HG02840 (cell line): Measurements from ENCODE around the gene KCNAB1.
A peak's percentile ranks its signal among the peaks of the same experiment; 100 is the strongest.
"Not testable (repeated sequence)": the region's sequence is repeated elsewhere in the genome, so short reads cannot be mapped to it uniquely, and the experiment has no call there.

Experiments used
- ATAC-seq: cut with Tn5 transposase; IDR thresholded peaks from one replicate; pipeline ENCODE4 v1.9.1; 2021; ENCODE audit warnings: mild to moderate bottlenecking, moderate library complexity, moderate number of reproducible peaks; ENCODE audit not compliant: unreplicated experiment, low FRiP score

KCNAB1 gene

GRCh38 chr3:156135921-156136638 lies 15.7 kb downstream of the KCNAB1 start:
- ATAC-seq, result no peak

GRCh38 chr3:156137397-156137796 lies 17.0 kb downstream of the KCNAB1 start:
- not testable (repeated sequence) for ATAC-seq

- ATAC-seq, result no peak
Measured at GRCh38 chr3:156140001-156140595, 19.7 kb downstream of the KCNAB1 start.

- ATAC-seq, result no peak
Measured at GRCh38 chr3:156142702-156143101, 22.3 kb downstream of the KCNAB1 start.

- ATAC-seq, result no peak
Measured at GRCh38 chr3:156143136-156143535, 22.8 kb downstream of the KCNAB1 start.

- ATAC-seq, result no peak
Measured at GRCh38 chr3:156144060-156144459, 23.7 kb downstream of the KCNAB1 start.

- ATAC-seq, result no peak
Measured at GRCh38 chr3:156145866-156146265, 25.5 kb downstream of the KCNAB1 start.

- ATAC-seq, result no peak
Measured at GRCh38 chr3:156148345-156148945, 28.1 kb downstream of the KCNAB1 start.

- no peak for ATAC-seq
Measured at GRCh38 chr3:156148946-156149381, 28.6 kb downstream of the KCNAB1 start.

GRCh38 chr3:156149876-156150275 lies 29.5 kb downstream of the KCNAB1 start:
- no peak for ATAC-seq

GRCh38 chr3:156150434-156151066 lies 30.2 kb downstream of the KCNAB1 start:
- no peak for ATAC-seq

GRCh38 chr3:156151824-156152428 lies 31.5 kb downstream of the KCNAB1 start:
- ATAC-seq, result no peak

- no peak for ATAC-seq
Measured at GRCh38 chr3:156158656-156159295, 38.4 kb downstream of the KCNAB1 start.

- ATAC-seq, result peak; percentile 77
Measured at GRCh38 chr3:156160647-156161046, 40.3 kb downstream of the KCNAB1 start.

GRCh38 chr3:156161172-156161571 lies 40.8 kb downstream of the KCNAB1 start:
- no peak for ATAC-seq

- no peak for ATAC-seq
Measured at GRCh38 chr3:156163848-156164247, 43.5 kb downstream of the KCNAB1 start.

GRCh38 chr3:156166808-156167207 lies 46.4 kb downstream of the KCNAB1 start:
- ATAC-seq, result no peak

- no peak for ATAC-seq
Measured at GRCh38 chr3:156170571-156170970, 50.2 kb downstream of the KCNAB1 start.

- no peak for ATAC-seq
Measured at GRCh38 chr3:156171281-156172267, 51.2 kb downstream of the KCNAB1 start.
